Skeletal muscle satellite cell (primary cell): ENCODE results near the gene ZAP70.

ENCODE experiments used
- H3K27me3 ChIP-seq: 2 replicates; pipeline ENCODE4 v1.7.0; 2013; ENCODE audit warnings: low read length; ENCODE audit not compliant: control insufficient read depth, insufficient read depth
- H3K36me3 ChIP-seq: 2 replicates; pipeline ENCODE4 v1.7.0; 2013; ENCODE audit warnings: mild to moderate bottlenecking, control low read depth, low read length; ENCODE audit not compliant: insufficient read depth
- H3K4me1 ChIP-seq: 2 replicates; pipeline ENCODE4 v1.7.0; 2013; ENCODE audit warnings: low read length; ENCODE audit not compliant: control insufficient read depth, insufficient read depth
- H3K4me2 ChIP-seq: 2 replicates; pipeline ENCODE4 v1.7.0; 2013; ENCODE audit warnings: mild to moderate bottlenecking, low read length
- H3K4me3 ChIP-seq: 2 replicates; pipeline ENCODE4 v1.7.0; 2013; ENCODE audit warnings: low read length
- H3K9ac ChIP-seq: 2 replicates; pipeline ENCODE4 v1.7.0; 2013; ENCODE audit warnings: mild to moderate bottlenecking, low read depth, low read length, moderate library complexity
- H3K9me3 ChIP-seq: replicated peaks from 2 replicates; pipeline ENCODE4 v1.7.0; 2013; ENCODE audit warnings: mild to moderate bottlenecking, control low read depth, low read length

Gene ZAP70

DNA sequence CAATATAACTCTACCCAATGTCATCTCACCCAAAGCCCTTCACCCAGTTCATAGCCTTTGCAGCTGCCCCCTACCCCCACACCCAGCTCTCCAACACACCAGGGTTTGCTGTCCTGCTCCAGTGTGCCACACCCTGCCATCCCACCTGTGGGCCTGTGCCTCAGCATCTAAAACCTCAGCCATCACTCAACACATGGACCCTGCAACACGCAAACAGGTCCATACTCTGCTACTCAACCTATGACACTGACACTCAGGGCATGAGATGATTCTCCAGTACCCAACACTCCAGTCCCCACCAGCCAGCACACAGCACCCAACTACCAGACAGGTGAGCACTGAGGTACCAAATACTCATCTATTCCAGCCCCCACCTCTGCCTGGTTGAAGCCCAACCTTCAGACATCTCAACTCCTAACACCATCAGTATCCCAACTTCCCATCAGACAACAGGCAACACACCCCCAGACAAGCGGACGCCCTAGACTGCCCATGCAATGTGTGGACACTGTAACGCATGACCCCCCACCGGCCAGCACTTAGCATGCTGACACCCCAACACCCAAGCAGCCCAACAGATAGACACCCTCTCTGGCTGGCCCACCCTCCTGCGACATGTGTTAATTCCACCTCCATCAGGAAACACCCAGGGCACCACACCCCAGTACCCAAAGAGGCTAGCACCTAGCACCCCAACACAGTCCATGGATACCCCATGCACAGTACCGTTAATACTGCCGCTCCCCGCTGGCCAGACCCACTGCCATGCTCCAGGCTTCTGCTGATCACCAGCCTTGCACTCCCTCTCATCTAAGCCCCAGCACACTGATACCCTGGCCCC lies 25.0 kb downstream of the ZAP70 start:
- no peaks in the 10 kb centered on the region for H3K36me3 ChIP-seq

DNA sequence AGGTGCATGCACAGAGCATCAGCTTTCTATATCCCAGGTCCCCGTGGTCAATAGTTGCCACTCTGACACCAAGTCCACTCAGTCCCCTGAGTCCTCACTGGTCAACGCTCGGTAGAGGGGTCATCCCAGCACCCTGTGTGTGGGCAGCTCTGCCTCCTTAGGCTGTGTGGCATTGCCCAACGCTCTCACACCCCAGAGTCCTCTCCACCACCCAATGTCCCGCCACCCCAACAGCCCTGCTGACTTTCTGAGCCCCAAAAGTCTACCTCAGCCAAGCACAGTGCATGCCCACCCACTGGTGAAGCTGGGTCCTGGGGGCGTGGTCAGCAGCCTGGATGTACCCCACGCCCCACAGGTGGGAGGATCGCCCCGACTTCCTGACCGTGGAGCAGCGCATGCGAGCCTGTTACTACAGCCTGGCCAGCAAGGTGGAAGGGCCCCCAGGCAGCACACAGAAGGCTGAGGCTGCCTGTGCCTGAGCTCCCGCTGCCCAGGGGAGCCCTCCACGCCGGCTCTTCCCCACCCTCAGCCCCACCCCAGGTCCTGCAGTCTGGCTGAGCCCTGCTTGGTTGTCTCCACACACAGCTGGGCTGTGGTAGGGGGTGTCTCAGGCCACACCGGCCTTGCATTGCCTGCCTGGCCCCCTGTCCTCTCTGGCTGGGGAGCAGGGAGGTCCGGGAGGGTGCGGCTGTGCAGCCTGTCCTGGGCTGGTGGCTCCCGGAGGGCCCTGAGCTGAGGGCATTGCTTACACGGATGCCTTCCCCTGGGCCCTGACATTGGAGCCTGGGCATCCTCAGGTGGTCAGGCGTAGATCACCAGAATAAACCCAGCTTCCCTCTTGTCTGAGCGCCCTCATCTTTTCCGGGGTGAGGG lies 25.9 kb downstream of the ZAP70 start:
- H3K9me3 ChIP-seq, result no peaks in the 10 kb centered on the region
- H3K36me3 ChIP-seq, result no peaks in the 10 kb centered on the region
- no peak overlapping the region for H3K9ac ChIP-seq
- H3K27me3 ChIP-seq, result peaks cover 24% of the 10 kb centered on the region
- H3K4me2 ChIP-seq, result no peak overlapping the region
- peaks cover 17% of the 10 kb centered on the region for H3K4me1 ChIP-seq
- no peak overlapping the region for H3K4me3 ChIP-seq

More for the DNA sequence above, 25.0 kb downstream of the ZAP70 start:
- no peaks in the 10 kb centered on the region for H3K9me3 ChIP-seq
- no peak overlapping the region for H3K4me2 ChIP-seq
- H3K27me3 ChIP-seq, result peaks cover 24% of the 10 kb centered on the region
- H3K9ac ChIP-seq, result no peak overlapping the region
- peaks cover 13% of the 10 kb centered on the region for H3K4me1 ChIP-seq
- H3K4me3 ChIP-seq, result no peak overlapping the region

DNA sequence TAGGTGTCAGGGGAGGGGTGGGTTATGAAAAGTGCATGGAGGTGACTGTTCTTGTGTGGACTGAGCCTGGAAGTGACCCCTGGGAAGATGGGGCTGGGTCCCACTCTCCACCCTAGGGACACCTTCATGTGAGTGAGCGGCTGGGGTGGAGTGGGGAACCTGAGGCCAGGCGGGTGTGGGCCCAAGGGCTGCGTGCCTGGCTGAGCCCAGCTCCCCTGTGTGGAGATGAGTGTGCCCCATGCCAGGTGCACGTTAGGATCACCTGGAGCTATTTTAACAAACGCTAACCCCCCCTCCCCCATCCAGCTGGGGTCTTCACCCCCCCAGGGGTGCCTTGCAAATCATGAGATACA lies 26.5 kb downstream of the ZAP70 start:
- Histone ChIP-seq H3K4me1 (peaks cover 17% of the 10 kb centered on the region), H3K36me3 (no peaks in the 10 kb centered on the region)

DNA sequence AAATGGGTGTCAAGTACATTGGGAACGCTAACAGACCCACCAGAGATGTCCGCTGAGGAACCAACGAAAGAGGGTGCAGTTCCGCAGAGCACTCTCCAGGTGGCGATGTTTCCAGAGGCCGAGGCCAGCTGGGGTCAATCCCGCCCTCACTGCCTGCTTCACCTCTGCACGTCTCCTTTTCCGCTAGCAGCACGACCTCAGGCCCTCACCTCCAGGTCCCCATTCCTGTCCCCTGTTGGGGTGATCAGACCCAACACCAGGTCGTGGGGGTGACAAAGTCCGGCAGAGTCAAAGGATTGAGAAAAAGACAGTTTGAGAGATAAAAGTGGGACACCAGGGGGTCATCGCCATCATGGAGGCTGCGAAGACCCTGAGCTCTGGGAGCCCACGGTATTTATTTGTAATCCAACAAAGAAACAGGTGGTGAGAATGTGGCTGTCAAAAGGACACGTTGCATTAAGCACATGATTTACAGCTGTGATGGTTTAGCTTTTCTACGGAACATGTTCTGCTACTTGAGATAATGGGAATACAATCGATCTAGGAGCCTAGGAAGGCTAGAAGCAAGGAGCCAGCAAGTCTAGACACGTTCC lies 27.3 kb downstream of the ZAP70 start:
- Histone ChIP-seq H3K9me3 (no peaks in the 10 kb centered on the region), H3K27me3 (peaks cover 24% of the 10 kb centered on the region), H3K36me3 (no peaks in the 10 kb centered on the region), H3K4me1 (peaks cover 17% of the 10 kb centered on the region), H3K9ac (no peak overlapping the region), H3K4me3 (no peak overlapping the region), H3K4me2 (no peak overlapping the region)

More for the DNA sequence above, 26.5 kb downstream of the ZAP70 start:
- H3K27me3 ChIP-seq, result peaks cover 24% of the 10 kb centered on the region
- H3K4me2 ChIP-seq, result no peak overlapping the region
- H3K9me3 ChIP-seq, result no peaks in the 10 kb centered on the region
- H3K4me3 ChIP-seq, result no peak overlapping the region
- H3K9ac ChIP-seq, result no peak overlapping the region

DNA sequence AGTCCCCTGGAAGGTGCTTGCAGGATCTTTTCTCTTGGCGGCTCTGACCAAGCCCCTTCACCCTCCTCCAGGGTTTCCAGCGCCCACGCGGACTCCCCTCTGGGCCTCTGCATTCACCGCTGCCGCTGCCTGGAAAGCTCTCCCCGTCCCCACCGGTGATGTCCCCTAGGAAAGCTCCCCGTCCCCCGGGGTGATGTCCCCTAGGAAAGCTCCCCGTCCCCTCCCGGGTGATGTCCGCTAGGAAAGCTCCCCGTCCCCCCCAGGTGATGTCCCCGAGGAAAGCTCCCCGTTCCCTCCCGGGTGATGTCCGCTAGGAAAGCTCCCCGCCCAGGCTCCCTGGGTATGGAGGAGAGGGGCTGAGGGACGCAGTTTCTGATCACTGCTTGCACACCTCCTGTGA lies 27.9 kb downstream of the ZAP70 start:
- H3K4me3 ChIP-seq, result no peak overlapping the region
- H3K4me1 ChIP-seq, result peaks cover 17% of the 10 kb centered on the region
- no peaks in the 10 kb centered on the region for H3K36me3 ChIP-seq
- H3K9ac ChIP-seq, result no peak overlapping the region
- H3K9me3 ChIP-seq, result no peaks in the 10 kb centered on the region
- no peak overlapping the region for H3K4me2 ChIP-seq
- peaks cover 21% of the 10 kb centered on the region for H3K27me3 ChIP-seq

DNA sequence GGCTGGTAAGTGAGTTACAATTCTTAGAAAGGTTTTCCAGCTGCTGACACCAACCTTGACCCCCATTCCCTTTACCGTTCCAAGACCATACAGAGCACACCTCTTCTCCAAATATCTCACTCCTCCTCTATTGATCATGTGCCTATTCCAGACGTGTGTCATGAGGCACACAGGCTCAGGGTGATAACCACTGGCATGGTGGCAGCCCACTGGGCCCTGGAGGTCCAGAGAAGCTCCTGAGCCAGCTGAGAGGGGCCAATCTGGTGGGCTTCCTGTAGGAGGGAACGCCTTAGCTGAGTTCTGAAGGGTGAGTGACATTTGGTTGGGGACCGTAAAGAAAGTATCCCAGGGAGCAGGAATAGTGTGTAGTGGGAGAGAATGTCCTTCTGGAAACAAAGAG lies 28.3 kb downstream of the ZAP70 start:
- H3K27me3 ChIP-seq, result peaks cover 17% of the 10 kb centered on the region
- H3K9ac ChIP-seq, result no peak overlapping the region
- no peaks in the 10 kb centered on the region for H3K36me3 ChIP-seq

DNA sequence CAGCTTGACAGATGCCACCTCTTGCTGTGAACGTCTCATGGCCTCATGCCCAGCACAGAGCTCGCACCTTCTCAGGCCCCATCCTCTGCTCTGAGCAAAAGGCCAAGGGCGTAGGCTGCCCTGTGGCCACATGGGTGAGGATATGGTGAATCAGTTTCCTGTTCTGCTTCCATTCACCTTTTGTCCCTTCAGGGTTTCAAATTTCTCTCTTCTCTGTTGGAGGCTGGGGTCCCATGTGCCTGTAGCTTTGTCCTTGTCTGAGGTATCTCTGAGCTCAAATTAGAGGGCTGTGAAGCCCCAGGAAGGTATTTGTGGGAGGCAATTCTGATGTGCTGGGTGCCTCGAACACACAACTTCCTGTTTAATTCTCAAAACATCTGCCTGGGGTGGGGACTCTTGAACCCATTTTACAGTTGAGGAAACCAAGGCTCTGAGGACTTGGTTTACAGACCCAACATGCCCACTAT lies 29.0 kb downstream of the ZAP70 start:
- no peaks in the 10 kb centered on the region for H3K36me3 ChIP-seq
- no peak overlapping the region for H3K9ac ChIP-seq
- peaks cover 20% of the 10 kb centered on the region for H3K4me1 ChIP-seq
- peaks cover 10% of the 10 kb centered on the region for H3K27me3 ChIP-seq
- no peak overlapping the region for H3K4me3 ChIP-seq
- no peaks in the 10 kb centered on the region for H3K9me3 ChIP-seq
- H3K4me2 ChIP-seq, result no peak overlapping the region

More for the DNA sequence above, 28.3 kb downstream of the ZAP70 start:
- H3K4me3 ChIP-seq, result no peak overlapping the region
- no peaks in the 10 kb centered on the region for H3K9me3 ChIP-seq
- H3K4me2 ChIP-seq, result no peak overlapping the region
- peaks cover 17% of the 10 kb centered on the region for H3K4me1 ChIP-seq

DNA sequence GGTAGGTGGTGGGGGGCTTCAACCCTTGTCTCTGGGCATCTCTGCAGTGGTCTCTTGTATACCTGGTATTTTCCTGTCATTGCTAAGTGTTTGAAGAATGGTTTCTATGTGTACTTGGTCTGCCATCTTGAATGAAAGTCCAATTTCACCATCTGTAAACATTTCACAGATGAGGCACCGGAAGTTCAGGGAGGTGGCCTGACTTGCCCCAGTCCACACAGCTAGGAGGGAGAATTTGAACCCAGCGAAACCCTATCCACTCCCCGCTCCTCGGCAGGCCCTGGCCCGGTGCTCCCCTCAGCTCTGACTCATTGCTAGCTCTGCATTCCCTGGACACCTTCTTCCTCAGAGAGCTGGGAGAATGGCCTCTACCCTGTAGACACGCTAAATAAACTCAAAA lies 30.5 kb downstream of the ZAP70 start:
- no peaks in the 10 kb centered on the region for H3K27me3 ChIP-seq
- no peaks in the 10 kb centered on the region for H3K9me3 ChIP-seq
- H3K4me3 ChIP-seq, result no peak overlapping the region
- H3K36me3 ChIP-seq, result no peaks in the 10 kb centered on the region
- no peak overlapping the region for H3K4me2 ChIP-seq
- H3K9ac ChIP-seq, result no peak overlapping the region
- peaks cover 29% of the 10 kb centered on the region for H3K4me1 ChIP-seq

DNA sequence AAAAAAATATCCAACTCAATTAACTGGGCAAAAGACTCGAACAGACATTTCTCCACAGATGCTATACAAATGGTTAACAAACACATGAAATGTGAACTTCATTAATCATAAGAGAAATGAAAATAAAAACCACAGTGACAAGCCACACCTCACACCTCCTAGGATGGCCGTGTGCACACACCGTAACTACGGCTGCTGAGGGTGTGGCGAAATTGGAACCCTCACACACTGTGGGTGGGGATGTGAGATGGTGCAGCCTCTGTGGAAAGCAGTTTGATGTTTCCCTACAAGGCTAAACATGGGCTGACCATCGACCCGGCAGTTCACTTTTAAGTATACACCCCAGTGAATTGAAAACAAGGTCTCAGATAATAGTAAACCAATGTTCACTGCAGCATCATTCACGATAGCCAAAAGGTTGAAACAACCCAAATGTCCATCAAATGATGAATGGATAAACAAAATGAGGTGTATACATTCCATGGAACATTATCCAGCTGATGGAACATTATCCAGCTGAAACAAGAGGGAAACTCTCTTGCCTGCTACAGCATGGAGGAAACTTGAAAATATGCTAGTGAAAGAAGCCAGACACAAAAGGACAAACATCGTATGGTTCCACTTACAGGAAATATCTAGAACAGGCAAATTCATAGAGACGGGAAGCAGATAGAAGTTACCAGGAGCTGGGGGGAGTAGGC lies 32.2 kb downstream of the ZAP70 start:
- H3K4me1 ChIP-seq, result peaks cover 29% of the 10 kb centered on the region
- H3K9ac ChIP-seq, result no peak overlapping the region
- no peak overlapping the region for H3K4me2 ChIP-seq
- H3K36me3 ChIP-seq, result no peaks in the 10 kb centered on the region
- no peak overlapping the region for H3K4me3 ChIP-seq
- no peaks in the 10 kb centered on the region for H3K9me3 ChIP-seq
- no peaks in the 10 kb centered on the region for H3K27me3 ChIP-seq

DNA sequence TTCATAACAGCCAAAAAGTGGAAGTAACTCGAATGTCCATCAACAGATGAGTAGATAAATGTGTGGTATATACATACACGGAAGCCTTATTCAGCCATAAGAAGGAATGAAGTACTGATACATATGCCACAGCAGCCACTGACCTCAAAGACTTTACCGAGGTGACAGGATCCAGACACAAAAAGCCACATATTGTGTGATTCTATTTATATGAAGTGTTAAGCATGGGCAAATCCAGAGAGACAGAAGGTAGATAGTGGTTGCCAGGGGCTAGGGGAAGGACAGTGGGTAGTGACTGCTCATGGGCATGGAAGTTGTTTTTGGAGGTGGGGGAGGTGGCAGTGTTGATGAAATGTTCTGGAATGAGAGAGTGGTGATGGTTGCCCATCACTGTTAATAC lies 33.9 kb downstream of the ZAP70 start:
- Histone ChIP-seq H3K9me3 (no peaks in the 10 kb centered on the region), H3K4me3 (no peak overlapping the region), H3K4me1 (peaks cover 28% of the 10 kb centered on the region), H3K9ac (no peak overlapping the region), H3K27me3 (no peaks in the 10 kb centered on the region), H3K36me3 (no peaks in the 10 kb centered on the region), H3K4me2 (no peak overlapping the region)

DNA sequence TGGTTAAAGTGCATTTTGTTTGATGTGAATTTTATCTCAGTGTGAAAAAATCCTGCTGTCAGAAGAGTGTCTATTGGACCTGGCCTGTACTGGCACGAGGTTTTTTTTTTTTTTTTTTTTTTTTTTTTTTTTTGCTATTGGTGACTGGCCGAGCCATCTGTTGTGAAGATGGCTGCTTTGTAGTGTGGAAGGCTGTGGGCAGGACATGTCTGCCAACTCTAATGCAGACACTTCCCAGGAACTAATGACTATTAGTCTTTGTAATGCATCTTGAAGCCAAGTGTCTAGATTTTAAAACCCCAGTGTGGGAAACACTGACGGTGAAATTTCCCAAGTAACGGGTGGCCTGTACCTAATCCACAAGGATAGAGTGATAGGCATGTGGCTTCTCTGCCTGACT lies 34.3 kb downstream of the ZAP70 start:
- H3K4me1 ChIP-seq, result peaks cover 24% of the 10 kb centered on the region
- H3K9ac ChIP-seq, result no peak overlapping the region
- H3K4me2 ChIP-seq, result no peak overlapping the region
- no peaks in the 10 kb centered on the region for H3K27me3 ChIP-seq
- H3K36me3 ChIP-seq, result no peaks in the 10 kb centered on the region
- no peak overlapping the region for H3K4me3 ChIP-seq
- H3K9me3 ChIP-seq, result no peaks in the 10 kb centered on the region
